22Rv1 (cell line): ENCODE results near the gene LAMB1.

ENCODE experiments used
- CTCF ChIP-seq: fragments of 450-650 bp; IDR thresholded peaks from 2 replicates; pipeline ENCODE4 v1.5.1; 2017; ENCODE audit warnings: mild to moderate bottlenecking
- ZFX ChIP-seq: fragments of 450-650 bp; IDR thresholded peaks from 2 replicates; pipeline ENCODE4 v1.6.1; 2017; ENCODE audit warnings: antibody characterized with exemption, borderline replicate concordance

GRCh38 chr7:107913851-107914250 is 89.1 kb downstream of the LAMB1 start:
- no peak for TF ChIP-seq CTCF
- no peak for TF ChIP-seq ZFX
